ENCODE measurements around the gene P3H3. TPM values are rescaled to one million over a fixed set of nuclear protein-coding genes. Genes with fewer than 3 reads are reported as not detected.

Gene P3H3
- polyA plus RNA-seq, 1 donor (not counting 4 experiments of a cell fraction or from before 2014, with no cell fraction given), result 3.9 TPM

- H3K9me3 ChIP-seq (ENCODE audit: control insufficient read depth, low read depth, low read length), result no peaks in the 10 kb centered on the region
- no peak overlapping the region for H3K4me2 ChIP-seq (ENCODE audit: control insufficient read depth, extremely low read depth, insufficient read depth, low read depth, low read length)
- H2AFZ ChIP-seq (ENCODE audit: control insufficient read depth, low read length), result no peak overlapping the region
- H3K36me3 ChIP-seq (ENCODE audit: control insufficient read depth in 2 of 2, extremely low read depth in 1 of 2, insufficient read depth in 2 of 2, low read length in 2 of 2), result no peaks in the 10 kb centered on the region
- no peak overlapping the region for H3K9ac ChIP-seq (ENCODE audit: control insufficient read depth, extremely low read depth, insufficient read depth, low read length)
- H4K20me1 ChIP-seq (ENCODE audit: control insufficient read depth, extremely low read depth, insufficient read depth, low read length), result no peaks in the 10 kb centered on the region
- no peak overlapping the region for H3K4me3 ChIP-seq (ENCODE audit: control insufficient read depth in 2 of 3, extremely low read depth in 1 of 3, insufficient read depth in 2 of 3, low read depth in 1 of 3, low read length in 3 of 3)
- no peaks in the 10 kb centered on the region for H3K79me2 ChIP-seq (ENCODE audit: control insufficient read depth, insufficient read depth, low read length)
- peaks cover 25% of the 10 kb centered on the region for H3K27me3 ChIP-seq (ENCODE audit: control insufficient read depth, extremely low read depth, insufficient read depth, low read length)
- FAIRE-seq (no peak), DNase-seq (ENCODE audit: low read depth, low spot score) (no peak)
- no peaks in the 10 kb centered on the region for H3K4me1 ChIP-seq (ENCODE audit: control insufficient read depth, extremely low read depth, insufficient read depth, low read length)
- H3K27ac ChIP-seq (ENCODE audit: control insufficient read depth, insufficient read depth, low read length), result no peak overlapping the region
- dilution Hi-C loops (cut with MboI; ENCODE audit: extremely low pct_ligation_motif_present, low sequenced_read_pairs), result no loop called here
- no peak for TF ChIP-seq CTCF (optimal IDR thresholded peaks at IDR 0.05 in 1 of 3, IDR thresholded peaks at IDR 0.05 in 1 of 3, conservative IDR thresholded peaks at IDR 0.05 in 1 of 3; ENCODE audit: extremely low read depth in 1 of 3, insufficient read depth in 2 of 3, low read length in 3 of 3)
- TF ChIP-seq EZH2 (IDR thresholded peaks at IDR 0.05; ENCODE audit: low read length), result no peak
- no peaks in the 10 kb centered on the region for H3K9me1 ChIP-seq (ENCODE audit: control insufficient read depth, extremely low read depth, insufficient read depth, low read length)
Observed at GRCh38 chr12:6790496-6791150, 37.6 kb upstream of the P3H3 start.

GRCh38 chr12:6791931-6792520 is 36.2 kb upstream of the P3H3 start:
- dilution Hi-C loops (cut with MboI; ENCODE audit: extremely low pct_ligation_motif_present, low sequenced_read_pairs), result no loop called here
- Histone ChIP-seq H2AFZ (ENCODE audit: control insufficient read depth, low read length) (no peak overlapping the region), H3K9ac (ENCODE audit: control insufficient read depth, extremely low read depth, insufficient read depth, low read length) (no peak overlapping the region), H3K4me2 (ENCODE audit: control insufficient read depth, extremely low read depth, insufficient read depth, low read depth, low read length) (no peak overlapping the region), H3K27me3 (ENCODE audit: control insufficient read depth, extremely low read depth, insufficient read depth, low read length) (peaks cover 35% of the 10 kb centered on the region), H3K4me3 (ENCODE audit: control insufficient read depth in 2 of 3, extremely low read depth in 1 of 3, insufficient read depth in 2 of 3, low read depth in 1 of 3, low read length in 3 of 3) (no peak overlapping the region), H3K9me1 (ENCODE audit: control insufficient read depth, extremely low read depth, insufficient read depth, low read length) (no peaks in the 10 kb centered on the region), H4K20me1 (ENCODE audit: control insufficient read depth, extremely low read depth, insufficient read depth, low read length) (no peaks in the 10 kb centered on the region), H3K36me3 (ENCODE audit: control insufficient read depth in 2 of 2, extremely low read depth in 1 of 2, insufficient read depth in 2 of 2, low read length in 2 of 2) (no peaks in the 10 kb centered on the region), H3K27ac (ENCODE audit: control insufficient read depth, insufficient read depth, low read length) (no peak overlapping the region), H3K79me2 (ENCODE audit: control insufficient read depth, insufficient read depth, low read length) (no peaks in the 10 kb centered on the region), H3K9me3 (ENCODE audit: control insufficient read depth, low read depth, low read length) (no peaks in the 10 kb centered on the region), H3K4me1 (ENCODE audit: control insufficient read depth, extremely low read depth, insufficient read depth, low read length) (no peaks in the 10 kb centered on the region)
- TF ChIP-seq EZH2 (IDR thresholded peaks at IDR 0.05; ENCODE audit: low read length) (no peak), CTCF (optimal IDR thresholded peaks at IDR 0.05 in 1 of 3, IDR thresholded peaks at IDR 0.05 in 1 of 3, conservative IDR thresholded peaks at IDR 0.05 in 1 of 3; ENCODE audit: extremely low read depth in 1 of 3, insufficient read depth in 2 of 3, low read length in 3 of 3) (no peak)
- FAIRE-seq, result no peak
- DNase-seq (ENCODE audit: low read depth, low spot score), result no peak

All from keratinocyte (primary cell).